Heart left ventricle (tissue), 16 donors: ENCODE results near the gene HS3ST5. TPM values are rescaled to one million over a fixed set of nuclear protein-coding genes. Genes with fewer than 3 reads are reported as not detected.

Source experiments
- ATAC-seq, 4 donors: fragments of 200-7000 bp; cut with Tn5 transposase; one replicate each; pipeline ENCODE4 v1.9.1; 2020 to 2022; ENCODE audit warnings: moderate library complexity in 4 of 4, mild to moderate bottlenecking in 3 of 4, moderate number of reproducible peaks in 1 of 4
- DNase-seq, 5 donors: peaks; one replicate each; pipeline ENCODE4 v3.0.0-alpha.2; 2020
- H3K27ac ChIP-seq, 12 donors: fragments of 200-600 bp; sonication (generic) in 4 of 12; one replicate each; pipeline versions ENCODE4 v1.5.0 to v1.8.0; 2016 to 2022; ENCODE audit warnings: mild to moderate bottlenecking in 2 of 12
- H3K27me3 ChIP-seq, 9 donors: fragments of 200-600 bp; sonication (generic) in 2 of 9; one replicate each; pipeline versions ENCODE4 v1.5.1 to v1.8.0; 2016 to 2022; ENCODE audit warnings: mild to moderate bottlenecking in 3 of 9
- H3K36me3 ChIP-seq, 9 donors: fragments of 200-600 bp; sonication (generic) in 2 of 9; one replicate each; pipeline versions ENCODE4 v1.5.0 to v1.8.0; 2018 to 2022; ENCODE audit warnings: mild to moderate bottlenecking in 2 of 9
- H3K4me1 ChIP-seq, 12 donors: fragments of 200-600 bp; sonication (generic) in 4 of 12; one replicate each; pipeline versions ENCODE4 v1.5.0 to v1.8.0; 2016 to 2022; ENCODE audit warnings: mild to moderate bottlenecking in 3 of 12
- H3K4me3 ChIP-seq, 12 donors: fragments of 200-600 bp; sonication (generic) in 4 of 12; one replicate each; pipeline versions ENCODE4 v1.5.0 to v1.8.0; 2017 to 2022; ENCODE audit warnings: mild to moderate bottlenecking in 9 of 12, moderate library complexity in 4 of 12
- H3K9me3 ChIP-seq, 12 donors: fragments of 200-600 bp; sonication (generic) in 4 of 12; one replicate each; pipeline versions ENCODE4 v1.5.0 to v1.8.0; 2016 to 2022; ENCODE audit warnings: mild to moderate bottlenecking in 1 of 12
- CTCF ChIP-seq, 12 donors: fragments of 200-600 bp; sonication (generic) in 4 of 12; IDR thresholded peaks; one replicate each; pipeline versions ENCODE4 v1.5.0 to v1.8.0; 2018 to 2022; ENCODE audit warnings: antibody characterized with exemption in 12 of 12, mild to moderate bottlenecking in 5 of 12
- POLR2A ChIP-seq, 2 donors: fragments of 450-650 bp; IDR thresholded peaks; one replicate each; pipeline ENCODE4 v1.6.1; 2017; ENCODE audit warnings: antibody characterized with exemption in 2 of 2, mild to moderate bottlenecking in 2 of 2, moderate library complexity in 2 of 2
- WGBS, 4 donors: extraction: QIAGEN DNeasy Blood & Tissue Kit in 2 of 4; methylation state at CpG; one replicate each; pipeline versions ENCODE4 v1.1.5 to v1.1.7; 2013 to 2018; 5-methylcytosine and 5-hydroxymethylcytosine counted together
- intact Hi-C, 10 donors: fragments of 100-400 bp; cut with DNase I; formaldehyde crosslinking; loops; one replicate each; pipeline versions ENCODE4 v1.11.1 to v1.14.2; 2022
- polyA plus RNA-seq, 2 donors: library from polyadenylated mRNA; stranded (reverse); fragments of 200-250 nt; gene quantifications; one replicate each; pipeline ENCODE4 v1.2.3, GENCODE V29; 2013
- total RNA-seq, 9 donors: library from RNA; depleted of rRNA in 2 of 9; stranded (reverse); fragments of >200 nt in 2 of 9; fragmentation: NEBNext Ultra II Directional in 3 of 9; extraction: Animal tissue kit (Norgen Biotek cat#: 25700) in 3 of 9; gene quantifications; one replicate each; pipeline versions ENCODE4 v1.1.0 to v1.2.4, GENCODE V29; 2016 to 2023
- donor health status: ischemic (EF 13 %, LVEDD 7.1; RV severe dilation, severe dysfunction).
- donor health status: healthy with polysubstance abuse.
- donor health status: DM: no; HTN: yes; CAD: no.
- donor health status: DM: no; HTN: no; CAD: no.
- donor health status: ischemic (EF 25% LVEDD 6.9; RV normal size, moderate dysfunction).
- donor health status: ischemic (EF 25% LVEDD 5.7; RV mildly dilated, moderate dysfunction).
- donor health status: healthy.
- donor health status: DM: yes; HTN: yes; CAD: no.
- donor health status: ischemic (EF 35%, LVEDD 5.7; RV mildly dilated, moderate dysfunction).
- donor health status: nonischemic (EF 11% LVEDD 7.7; RV severe dilation, severe dysfunction).
- donor health status: DM: yes; HTN: yes; CAD: no.
- donor health status: PGD.
- donor health status: ischemic (EF 29% LVEDD 5.4; RV normal size, mild dysfunction).
- donor health status: nonischemic (EF 23%, LVEDD 6.1; RV moderate dilation, normal function).

HS3ST5 gene
- total and polyA plus RNA-seq, 11 donors, result not detected

GRCh38 chr6:114344971-114345275 lies 2.1 kb upstream of the HS3ST5 start:
- ATAC-seq (no peak), DNase-seq (no peak)
- Histone ChIP-seq H3K4me3 (no peak overlapping the region), H3K9me3 (no peaks in the 10 kb centered on the region), H3K4me1 (peaks cover 0 to 26% (median 6%) of the 10 kb centered on the region in 12 donors), H3K36me3 (no peaks in the 10 kb centered on the region), H3K27me3 (peaks cover 10 to 55% (median 23%) of the 10 kb centered on the region in 9 donors), H3K27ac (no peak overlapping the region)
- intact Hi-C loops, result no loop called here
- WGBS, 4 donors, result 77 to 88% (median 85%) methylated on average over 1 of the region's 1 CpG
- TF ChIP-seq CTCF (IDR thresholded peaks at IDR 0.05) (no peak), POLR2A (IDR thresholded peaks at IDR 0.05) (no peak)

GRCh38 chr6:114344246-114344970 lies 1.6 kb upstream of the HS3ST5 start:
- no peak for DNase-seq
- ATAC-seq, result no peak
- Histone ChIP-seq H3K4me1 (peaks cover 0 to 26% (median 6%) of the 10 kb centered on the region in 12 donors), H3K27ac (no peak overlapping the region), H3K9me3 (no peaks in the 10 kb centered on the region), H3K27me3 (peaks cover 10 to 55% (median 23%) of the 10 kb centered on the region in 9 donors), H3K36me3 (no peaks in the 10 kb centered on the region), H3K4me3 (no peak overlapping the region)
- TF ChIP-seq CTCF (IDR thresholded peaks at IDR 0.05), result no peak
- TF ChIP-seq POLR2A (IDR thresholded peaks at IDR 0.05), result no peak
- intact Hi-C loops, result no loop called here
- 58 to 71% (median 61%) methylated on average over 3 of the region's 3 CpGs for WGBS, 4 donors

GRCh38 chr6:114343782-114344144 lies 940 bp upstream of the HS3ST5 start:
- Histone ChIP-seq H3K4me1 (peaks cover 0 to 26% (median 6%) of the 10 kb centered on the region in 12 donors), H3K27me3 (peaks cover 10 to 54% (median 23%) of the 10 kb centered on the region in 9 donors), H3K9me3 (no peaks in the 10 kb centered on the region), H3K36me3 (no peaks in the 10 kb centered on the region), H3K4me3 (peak overlapping the region in 5 of 12 donors; percentile 50 to 59 (median 56)), H3K27ac (no peak overlapping the region)
- WGBS, 4 donors, result 24 to 36% (median 34%) methylated on average over 2 of the region's 2 CpGs
- intact Hi-C loops, result no loop called here
- no peak for DNase-seq
- TF ChIP-seq CTCF (IDR thresholded peaks at IDR 0.05), result no peak
- no peak for ATAC-seq

- 1% methylated on average over 31 to 92 of the region's 92 CpGs for WGBS, 4 donors
- intact Hi-C loops, result no loop called here
- Histone ChIP-seq H3K36me3 (no peaks in the 10 kb centered on the region), H3K4me1 (peaks cover 0 to 26% (median 6%) of the 10 kb centered on the region in 12 donors), H3K4me3 (peak overlapping the region; percentile 29 to 59 (median 50)), H3K27me3 (peaks cover 10 to 54% (median 23%) of the 10 kb centered on the region in 9 donors), H3K27ac (no peak overlapping the region), H3K9me3 (no peaks in the 10 kb centered on the region)
- TF ChIP-seq POLR2A (IDR thresholded peaks at IDR 0.05), result no peak
- peak in 1 of 5 donors; percentile 17 for DNase-seq
- ATAC-seq, result peak in 2 of 4 donors; percentile 45 to 57
Observed at GRCh38 chr6:114342086-114342825, 567 bp downstream of the HS3ST5 start.
